Measurements from ENCODE around the gene HOXB2.

DNA sequence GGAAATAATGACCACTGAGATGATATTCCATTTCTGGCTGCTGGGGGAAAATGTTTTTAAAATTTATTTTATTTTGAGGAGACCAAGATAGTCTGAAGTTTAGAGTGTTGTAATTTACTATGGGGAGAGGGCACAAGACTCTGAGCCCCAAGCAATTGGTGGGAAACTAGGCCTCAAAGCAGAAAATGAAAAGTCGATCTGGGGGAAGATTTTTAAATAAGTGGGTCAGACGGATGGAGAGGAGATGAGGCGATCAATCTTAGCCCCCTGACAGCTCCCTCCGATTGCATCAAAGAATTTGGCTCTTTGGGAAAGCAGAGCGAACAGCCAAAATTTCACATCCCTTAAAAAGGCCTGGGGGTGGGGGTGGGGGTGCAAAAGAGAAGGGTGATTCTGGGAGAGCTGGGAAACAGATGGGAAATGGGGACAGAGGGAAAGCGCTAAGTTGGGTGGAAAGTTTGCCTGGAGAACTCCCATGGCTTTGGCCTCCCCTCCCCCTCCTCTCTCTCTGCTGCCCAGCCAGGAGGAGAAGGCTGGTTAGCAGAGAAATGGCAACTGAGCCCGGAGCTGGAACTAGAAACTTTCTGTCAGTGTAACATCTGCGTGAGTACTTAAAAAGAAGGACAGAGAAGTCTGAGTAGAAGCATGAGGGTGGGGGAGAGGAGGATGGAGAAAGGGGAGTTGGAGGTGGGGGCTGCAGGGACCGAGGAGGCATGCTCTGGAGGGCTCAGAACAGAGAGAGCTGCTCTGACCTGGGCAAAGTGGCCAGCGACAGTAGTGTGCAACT is 1.4 kb upstream of the HOXB2 start:
- TF ChIP-seq POLR2A (IDR thresholded peaks at IDR 0.05; ENCODE audit: low read depth) (no peak), POLR2AphosphoS5 (IDR thresholded peaks at IDR 0.05) (peak; percentile 5 to 35), EP300 (IDR thresholded peaks at IDR 0.05) (no peak)
- TF ChIP-seq, protein P1, sequence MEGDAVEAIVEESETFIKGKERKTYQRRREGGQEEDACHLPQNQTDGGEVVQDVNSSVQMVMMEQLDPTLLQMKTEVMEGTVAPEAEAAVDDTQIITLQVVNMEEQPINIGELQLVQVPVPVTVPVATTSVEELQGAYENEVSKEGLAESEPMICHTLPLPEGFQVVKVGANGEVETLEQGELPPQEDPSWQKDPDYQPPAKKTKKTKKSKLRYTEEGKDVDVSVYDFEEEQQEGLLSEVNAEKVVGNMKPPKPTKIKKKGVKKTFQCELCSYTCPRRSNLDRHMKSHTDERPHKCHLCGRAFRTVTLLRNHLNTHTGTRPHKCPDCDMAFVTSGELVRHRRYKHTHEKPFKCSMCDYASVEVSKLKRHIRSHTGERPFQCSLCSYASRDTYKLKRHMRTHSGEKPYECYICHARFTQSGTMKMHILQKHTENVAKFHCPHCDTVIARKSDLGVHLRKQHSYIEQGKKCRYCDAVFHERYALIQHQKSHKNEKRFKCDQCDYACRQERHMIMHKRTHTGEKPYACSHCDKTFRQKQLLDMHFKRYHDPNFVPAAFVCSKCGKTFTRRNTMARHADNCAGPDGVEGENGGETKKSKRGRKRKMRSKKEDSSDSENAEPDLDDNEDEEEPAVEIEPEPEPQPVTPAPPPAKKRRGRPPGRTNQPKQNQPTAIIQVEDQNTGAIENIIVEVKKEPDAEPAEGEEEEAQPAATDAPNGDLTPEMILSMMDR (IDR thresholded peaks at IDR 0.05): no peak
